AG10803 (cell line): ENCODE data around the gene TRAF3.

Experiments used
- DNase-seq: peaks from one replicate; pipeline ENCODE4 v3.0.0; 2010; ENCODE audit warnings: low read depth
- H3K4me3 ChIP-seq: 2 replicates; pipeline ENCODE4 v1.5.1; 2011; ENCODE audit warnings: mild to moderate bottlenecking, low read length, control low read depth
- CTCF ChIP-seq: conservative IDR thresholded peaks from 2 replicates; pipeline ENCODE4 v1.5.1; 2011; ENCODE audit warnings: mild to moderate bottlenecking, low read length, control low read depth, inconsistent platforms

TRAF3 gene

GRCh38 chr14:102805371-102805891, 28.2 kb downstream of the TRAF3 start:
- no peak overlapping the region for H3K4me3 ChIP-seq
- DNase-seq: peak; percentile 36
- TF ChIP-seq CTCF: 0 out of 2 replicates have a peak, but pooled peaks have one; percentile 10

- H3K4me3 ChIP-seq: no peak overlapping the region
- TF ChIP-seq CTCF: no peak
- no peak for DNase-seq
Observed at GRCh38 chr14:102805941-102806340, 28.7 kb downstream of the TRAF3 start.

- DNase-seq: no peak
- TF ChIP-seq CTCF: no peak
- H3K4me3 ChIP-seq: no peak overlapping the region
Observed at GRCh38 chr14:102806447-102806846, 29.2 kb downstream of the TRAF3 start.

- H3K4me3 ChIP-seq: no peak overlapping the region
- TF ChIP-seq CTCF: no peak
- no peak for DNase-seq
Observed at GRCh38 chr14:102807013-102807406, 29.8 kb downstream of the TRAF3 start.

- TF ChIP-seq CTCF: no peak
- H3K4me3 ChIP-seq: no peak overlapping the region
- DNase-seq: no peak
Observed at GRCh38 chr14:102809870-102810269, 32.6 kb downstream of the TRAF3 start.

GRCh38 chr14:102810523-102810922, 33.3 kb downstream of the TRAF3 start:
- no peak for TF ChIP-seq CTCF
- H3K4me3 ChIP-seq: no peak overlapping the region
- DNase-seq: no peak

- TF ChIP-seq CTCF: no peak
- H3K4me3 ChIP-seq: no peak overlapping the region
- no peak for DNase-seq
Observed at GRCh38 chr14:102811254-102811963, 34.2 kb downstream of the TRAF3 start.
